Activated T-cell treated with anti-CD3 and anti-CD28 coated beads, Interleukin-2, amount 50 U/mL, for 48 hours (primary cell): ENCODE measurements around the gene GATA6.
"Not testable (repeated sequence)": the region's sequence is repeated elsewhere in the genome, so short reads cannot be mapped to it uniquely, and the experiment has no call there.

Experiments
- DNase-seq, 2 experiments: peaks; one replicate each; pipeline ENCODE4 v3.0.0-alpha.2; 2020

GATA6 gene

GRCh38 chr18:22183698-22184170, 14.3 kb downstream of the GATA6 start:
- DNase-seq = no peak

- not testable (repeated sequence) for DNase-seq
Measured at GRCh38 chr18:22184573-22184972, 15.2 kb downstream of the GATA6 start.

- no peak for DNase-seq
Measured at GRCh38 chr18:22185273-22185672, 15.9 kb downstream of the GATA6 start.

- no peak for DNase-seq
Measured at GRCh38 chr18:22185771-22186386, 16.5 kb downstream of the GATA6 start.

GRCh38 chr18:22186484-22186971, 17.1 kb downstream of the GATA6 start:
- no peak for DNase-seq

- no peak for DNase-seq
Measured at GRCh38 chr18:22188559-22189267, 19.3 kb downstream of the GATA6 start.

GRCh38 chr18:22189449-22190166, 20.2 kb downstream of the GATA6 start:
- no peak for DNase-seq

- no peak for DNase-seq
Measured at GRCh38 chr18:22191346-22191695, 21.9 kb downstream of the GATA6 start.

GRCh38 chr18:22191923-22192322, 22.5 kb downstream of the GATA6 start:
- DNase-seq = no peak

GRCh38 chr18:22193466-22193865, 24.1 kb downstream of the GATA6 start:
- no peak for DNase-seq

- no peak for DNase-seq
Measured at GRCh38 chr18:22194151-22194598, 24.8 kb downstream of the GATA6 start.

- DNase-seq = no peak
Measured at GRCh38 chr18:22195052-22195451, 25.7 kb downstream of the GATA6 start.

GRCh38 chr18:22196943-22197342, 27.6 kb downstream of the GATA6 start:
- DNase-seq = not testable (repeated sequence)

- no peak for DNase-seq
Measured at GRCh38 chr18:22197668-22198067, 28.3 kb downstream of the GATA6 start.

- no peak for DNase-seq
Measured at GRCh38 chr18:22198163-22198562, 28.8 kb downstream of the GATA6 start.

- DNase-seq = no peak
Measured at GRCh38 chr18:22199005-22199404, 29.6 kb downstream of the GATA6 start.

GRCh38 chr18:22200611-22201225, 31.3 kb downstream of the GATA6 start:
- DNase-seq = no peak

- no peak for DNase-seq
Measured at GRCh38 chr18:22203035-22203434, 33.6 kb downstream of the GATA6 start.

GRCh38 chr18:22203536-22204213, 34.3 kb downstream of the GATA6 start:
- DNase-seq = no peak

GRCh38 chr18:22204214-22204536, 34.8 kb downstream of the GATA6 start:
- DNase-seq = no peak

GRCh38 chr18:22204996-22205395, 35.6 kb downstream of the GATA6 start:
- DNase-seq = no peak

- no peak for DNase-seq
Measured at GRCh38 chr18:22207021-22207758, 37.8 kb downstream of the GATA6 start.
